WTC11 (cell line): ENCODE measurements around the gene ASB13.

Source experiments
- GABPB1 ChIP-seq: sonication (generic); formaldehyde crosslinking; IDR thresholded peaks from 2 replicates; pipeline ENCODE4 v1.8.1; 2023; ENCODE audit warnings: mild to moderate bottlenecking, missing genetic modification reagents
- TCF7 ChIP-seq: sonication (generic); formaldehyde crosslinking; IDR thresholded peaks from 2 replicates; pipeline ENCODE4 v1.8.0; 2022; ENCODE audit warnings: mild to moderate bottlenecking, low read depth, missing genetic modification reagents, moderate library complexity
- TF ChIP-seq, protein P1 (sequence below): fragments of 200-600 bp; IDR thresholded peaks from 2 replicates; pipeline ENCODE4 v1.8.0; 2022; ENCODE audit warnings: antibody characterized with exemption
- TF ChIP-seq, protein P2 (sequence below): sonication (generic); formaldehyde crosslinking; IDR thresholded peaks from 2 replicates; pipeline ENCODE4 v1.8.0; 2022; ENCODE audit warnings: mild to moderate bottlenecking, missing genetic modification reagents
- TF ChIP-seq, protein P3 (sequence below): sonication (generic); formaldehyde crosslinking; IDR thresholded peaks from 2 replicates; pipeline ENCODE4 v1.8.0; 2022; ENCODE audit warnings: mild to moderate bottlenecking, missing genetic modification reagents

DNA sequence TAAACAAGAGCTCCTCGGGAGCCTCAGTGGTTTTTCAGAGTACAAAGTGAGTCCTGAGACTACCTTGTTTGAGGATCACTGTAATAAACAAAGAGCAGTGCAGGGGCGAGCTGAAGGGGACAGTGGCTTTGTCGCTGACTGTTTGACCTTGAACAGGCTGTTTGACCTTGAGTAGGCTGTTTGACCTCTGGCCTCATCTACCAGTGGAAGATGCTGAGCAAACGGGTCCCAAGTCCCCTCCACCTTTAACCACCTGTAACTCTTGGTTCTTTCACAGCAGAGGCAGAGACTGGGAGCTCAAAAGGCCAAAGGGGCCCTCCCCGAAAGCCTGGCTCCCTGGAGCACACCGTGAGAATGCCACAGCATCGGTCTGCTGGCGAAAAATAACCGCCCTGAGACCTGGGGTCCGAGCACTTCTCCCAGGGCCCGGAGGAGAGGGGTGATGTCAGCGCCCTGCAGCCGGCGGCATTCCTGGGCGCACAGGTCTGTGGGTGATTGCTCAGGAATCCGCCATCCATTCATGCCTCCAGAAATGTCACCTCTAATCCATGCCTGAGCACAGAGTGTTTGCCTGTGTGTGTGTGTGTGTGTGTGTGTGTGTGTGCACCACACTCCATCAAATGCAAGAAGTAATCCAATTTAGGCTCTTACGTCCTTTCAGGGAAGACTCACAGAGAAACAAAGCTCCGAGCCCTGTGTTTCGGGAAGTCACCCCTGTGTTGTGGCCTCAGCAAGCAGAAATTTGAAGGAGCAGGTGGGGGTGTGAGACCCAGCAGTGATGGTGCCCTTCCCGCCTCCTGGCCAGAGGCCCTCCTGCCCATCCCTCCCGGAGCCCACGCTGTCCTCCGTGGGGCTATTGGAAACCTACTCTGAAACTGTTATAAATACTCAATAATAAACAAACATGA, 66.5 kb downstream of the ASB13 start:
- TF ChIP-seq GABPB1 (CRISPR knock-in tag) (no peak), TCF7 (CRISPR knock-in tag) (no peak)
- TF ChIP-seq, protein P1, sequence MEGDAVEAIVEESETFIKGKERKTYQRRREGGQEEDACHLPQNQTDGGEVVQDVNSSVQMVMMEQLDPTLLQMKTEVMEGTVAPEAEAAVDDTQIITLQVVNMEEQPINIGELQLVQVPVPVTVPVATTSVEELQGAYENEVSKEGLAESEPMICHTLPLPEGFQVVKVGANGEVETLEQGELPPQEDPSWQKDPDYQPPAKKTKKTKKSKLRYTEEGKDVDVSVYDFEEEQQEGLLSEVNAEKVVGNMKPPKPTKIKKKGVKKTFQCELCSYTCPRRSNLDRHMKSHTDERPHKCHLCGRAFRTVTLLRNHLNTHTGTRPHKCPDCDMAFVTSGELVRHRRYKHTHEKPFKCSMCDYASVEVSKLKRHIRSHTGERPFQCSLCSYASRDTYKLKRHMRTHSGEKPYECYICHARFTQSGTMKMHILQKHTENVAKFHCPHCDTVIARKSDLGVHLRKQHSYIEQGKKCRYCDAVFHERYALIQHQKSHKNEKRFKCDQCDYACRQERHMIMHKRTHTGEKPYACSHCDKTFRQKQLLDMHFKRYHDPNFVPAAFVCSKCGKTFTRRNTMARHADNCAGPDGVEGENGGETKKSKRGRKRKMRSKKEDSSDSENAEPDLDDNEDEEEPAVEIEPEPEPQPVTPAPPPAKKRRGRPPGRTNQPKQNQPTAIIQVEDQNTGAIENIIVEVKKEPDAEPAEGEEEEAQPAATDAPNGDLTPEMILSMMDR, result no peak
- TF ChIP-seq, protein P2, sequence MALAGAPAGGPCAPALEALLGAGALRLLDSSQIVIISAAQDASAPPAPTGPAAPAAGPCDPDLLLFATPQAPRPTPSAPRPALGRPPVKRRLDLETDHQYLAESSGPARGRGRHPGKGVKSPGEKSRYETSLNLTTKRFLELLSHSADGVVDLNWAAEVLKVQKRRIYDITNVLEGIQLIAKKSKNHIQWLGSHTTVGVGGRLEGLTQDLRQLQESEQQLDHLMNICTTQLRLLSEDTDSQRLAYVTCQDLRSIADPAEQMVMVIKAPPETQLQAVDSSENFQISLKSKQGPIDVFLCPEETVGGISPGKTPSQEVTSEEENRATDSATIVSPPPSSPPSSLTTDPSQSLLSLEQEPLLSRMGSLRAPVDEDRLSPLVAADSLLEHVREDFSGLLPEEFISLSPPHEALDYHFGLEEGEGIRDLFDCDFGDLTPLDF, result no peak
- TF ChIP-seq, protein P3, sequence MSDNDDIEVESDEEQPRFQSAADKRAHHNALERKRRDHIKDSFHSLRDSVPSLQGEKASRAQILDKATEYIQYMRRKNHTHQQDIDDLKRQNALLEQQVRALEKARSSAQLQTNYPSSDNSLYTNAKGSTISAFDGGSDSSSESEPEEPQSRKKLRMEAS (CRISPR knock-in tag), result no peak
